K562 (cell line): ENCODE data around the gene CEP131. TPM values are rescaled to one million over a fixed set of nuclear protein-coding genes. Genes with fewer than 3 reads are reported as not detected.
A peak's percentile ranks its signal among the peaks of the same experiment; 100 is the strongest.

Experiments used
- ATAC-seq: fragments of 200-7000 bp; cut with Tn5 transposase; 3 replicates; pipeline ENCODE4 v1.9.1; 2020; ENCODE audit warnings: moderate library complexity
- BruUV-seq: library from RNA; stranded (reverse); fragments of 400-500 nt; replicated peaks from 2 replicates; lab custom pipeline; 2021; lab: Mats Ljungman, UMichigan
- CTCF ChIA-PET: fragments of 300-600 bp; formaldehyde crosslinking; extraction: SDS; loops from one replicate; lab custom pipeline; 2021; ENCODE audit warnings: low intra/inter-chr PET ratio; lab: Yijun Ruan, JAX
- POLR2A ChIA-PET: fragments of 300-600, 350-650 bp; sonication (Branson Sonifier 250); formaldehyde crosslinking; extraction: SDS; loops from one replicate; lab custom pipeline; 2021; ENCODE audit warnings: antibody characterized with exemption, inconsistent platforms; lab: Yijun Ruan, JAX
- DNase-seq, 4 experiments: peaks; one replicate each; pipeline versions ENCODE4 v3.0.0 to v3.0.0-alpha.2; 2011 to 2018; ENCODE audit warnings: low spot score in 3 of 4, mixed read lengths in 3 of 4; ENCODE audit errors: extremely low read depth in 1 of 4
- FAIRE-seq: peaks from 2 replicates; lab custom pipeline; 2011; peaks lifted over from hg19 to GRCh38; lab: Jason Lieb, UNC
- H2AFZ ChIP-seq: 2 replicates; pipeline ENCODE4 v1.6.0; 2011; ENCODE audit warnings: low read depth, low read length, control low read depth, inconsistent platforms
- H3K27ac ChIP-seq: fragments of 200-600 bp; 3 replicates; pipeline ENCODE4 v1.8.0; 2011; ENCODE audit warnings: low read depth, mild to moderate bottlenecking, control low read depth, inconsistent platforms, low read length, moderate library complexity, mixed read lengths; ENCODE audit errors: extremely low read depth
- H3K27me3 ChIP-seq, 2 experiments: fragments of 300-600 bp in 1 of 2; 2 replicates in 1 of 2; 3 replicates in 1 of 2; pipeline versions ENCODE4 v1.6.0 to v1.8.0; 2011; ENCODE audit warnings: inconsistent platforms in 2 of 2, low read length in 2 of 2, mild to moderate bottlenecking in 1 of 2, mixed read lengths in 1 of 2, moderate library complexity in 1 of 2; ENCODE audit not compliant: control insufficient read depth in 2 of 2, insufficient read depth in 2 of 2
- H3K36me3 ChIP-seq: fragments of 300-600 bp; 3 replicates; pipeline ENCODE4 v1.8.0; 2011; ENCODE audit warnings: mild to moderate bottlenecking, low read length, inconsistent platforms; ENCODE audit not compliant: control insufficient read depth, insufficient read depth
- H3K4me1 ChIP-seq, 2 experiments: fragments of 200-600 bp in 1 of 2; replicated peaks in 1 of 2; 2 replicates in 1 of 2; 3 replicates in 1 of 2; pipeline versions ENCODE4 v1.5.1 to v1.8.0; 2011; ENCODE audit warnings: inconsistent platforms in 2 of 2, low read length in 2 of 2, mild to moderate bottlenecking in 1 of 2, mixed read lengths in 1 of 2, moderate library complexity in 1 of 2; ENCODE audit not compliant: control insufficient read depth in 2 of 2, insufficient read depth in 2 of 2
- H3K4me2 ChIP-seq: 2 replicates; pipeline ENCODE4 v1.6.1; 2011; ENCODE audit warnings: low read length, control low read depth, inconsistent platforms, mixed read lengths; ENCODE audit not compliant: insufficient read depth
- H3K4me3 ChIP-seq: fragments of 200-600 bp; sonication (generic), shearing (Covaris generic); 2 replicates; pipeline ENCODE4 v1.5.1; 2016; ENCODE audit warnings: control low read depth, inconsistent platforms
- H3K79me2 ChIP-seq: fragments of 200-600 bp; 3 replicates; pipeline ENCODE4 v1.8.0; 2011; ENCODE audit warnings: low read length, inconsistent platforms; ENCODE audit not compliant: control insufficient read depth, insufficient read depth
- H3K9ac ChIP-seq, 2 experiments: 2 replicates each; pipeline versions ENCODE4 v1.6.0 to v1.6.1; 2011; ENCODE audit warnings: low read depth in 2 of 2, low read length in 2 of 2, control low read depth in 1 of 2, inconsistent platforms in 1 of 2, mild to moderate bottlenecking in 1 of 2, mixed read lengths in 1 of 2; ENCODE audit not compliant: insufficient read depth in 1 of 2
- H3K9me1 ChIP-seq: one replicate; pipeline ENCODE4 v1.6.0; 2011; ENCODE audit warnings: inconsistent platforms, mild to moderate bottlenecking, low read length, moderate library complexity; ENCODE audit not compliant: control insufficient read depth, insufficient read depth
- H3K9me3 ChIP-seq: replicated peaks from 2 replicates; pipeline ENCODE4 v1.5.1; 2011; ENCODE audit warnings: low read depth, low read length, inconsistent platforms; ENCODE audit not compliant: control insufficient read depth, insufficient read depth
- H4K20me1 ChIP-seq: replicated peaks from 2 replicates; pipeline ENCODE4 v1.6.1; 2011; ENCODE audit warnings: low read length, inconsistent platforms, mixed read lengths; ENCODE audit not compliant: control insufficient read depth, insufficient read depth
- DACH1 ChIP-seq: fragments of 450-650 bp; IDR thresholded peaks from 2 replicates; pipeline ENCODE4 v1.6.1; 2018; ENCODE audit not compliant: partially characterized antibody
- KLF16 ChIP-seq: IDR thresholded peaks from 2 replicates; pipeline ENCODE4 v1.6.1; 2016; ENCODE audit warnings: antibody characterized with exemption
- RBBP5 ChIP-seq: fragments of 200-600 bp; sonication (generic); IDR thresholded peaks from 2 replicates; pipeline ENCODE4 v1.6.1; 2012; ENCODE audit warnings: borderline replicate concordance, mild to moderate bottlenecking, low read length, control low read depth, inconsistent platforms; ENCODE audit not compliant: insufficient read depth, poor library complexity, severe bottlenecking
- SOX6 ChIP-seq: fragments of 450-650 bp; IDR thresholded peaks from 2 replicates; pipeline ENCODE4 v1.6.1; 2014; ENCODE audit warnings: mild to moderate bottlenecking
- ZNF583 ChIP-seq: fragments of 250-450 bp; sonication (Bioruptor Pico); IDR thresholded peaks from 2 replicates; pipeline ENCODE4 v1.4.0; 2020
- WGBS: fragments of 100-300 bp; shearing (Covaris generic); methylation state at CpG from one replicate; pipeline ENCODE4 v1.1.6; 2016; ENCODE audit warnings: low coverage, mixed read lengths; ENCODE audit not compliant: insufficient coverage; ENCODE audit errors: missing lambda C conversion rate; 5-methylcytosine and 5-hydroxymethylcytosine counted together
- in situ Hi-C: fragments of 300-500 bp; cut with MboI; formaldehyde crosslinking; loops from 4 replicates; pipeline ENCODE4 v1.15.0; 2018; ENCODE audit warnings: inconsistent platforms, mixed read lengths
- intact Hi-C: fragments of 100-400 bp; cut with micrococcal nuclease; formaldehyde crosslinking; loops from 2 replicates; pipeline ENCODE4 v1.14.2; 2022
- polyA plus RNA-seq, 8 experiments: library from polyadenylated mRNA; depleted of rRNA in 4 of 8; stranded (reverse) in 5 of 8; unstranded in 3 of 8; fragments of >200 nt; fragmentation: Nextera tagmentation in 2 of 8; fragmentation: Illumina TruSeq in 1 of 8; extraction: Ambion mirVana in 2 of 8; extraction: Trizol in 1 of 8; gene quantifications; 2 replicates each; pipeline versions ENCODE4 v1.2.1 to v1.2.3, GENCODE V29; 2011 to 2014; ENCODE audit warnings: inconsistent platforms in 1 of 8, missing spikeins in 1 of 8
- total RNA-seq, 7 experiments: library from RNA; depleted of rRNA in 6 of 7; stranded (reverse); fragments of >200 nt in 6 of 7; fragmentation: Illumina TruSeq in 2 of 7; extraction: Trizol in 2 of 7; gene quantifications; 2 replicates each; pipeline versions ENCODE4 v1.2.1 to v1.2.3, GENCODE V29; 2011 to 2021; ENCODE audit warnings: low replicate concordance in 1 of 7
- TF ChIP-seq, protein P1 (sequence below), 3 experiments: fragments of 200-800 bp in 1 of 3; fragments of 250-450 bp in 1 of 3; fragments of 450-650 bp in 1 of 3; sonication (Bioruptor Pico) in 1 of 3; sonication (Bioruptor generic) in 1 of 3; formaldehyde crosslinking in 1 of 3; IDR thresholded peaks; 2 replicates each; pipeline versions ENCODE4 v1.6.1 to v1.8.0; 2016 to 2022; ENCODE audit warnings: mild to moderate bottlenecking in 2 of 3, missing genetic modification characterization in 2 of 3, missing compliant biosample characterization in 1 of 3, moderate library complexity in 1 of 3
- TF ChIP-seq, protein P2 (sequence below): fragments of 450-650 bp; IDR thresholded peaks from 2 replicates; pipeline ENCODE4 v1.7.0; 2016; ENCODE audit warnings: borderline replicate concordance
- TF ChIP-seq, protein P3 (sequence below): sonication (generic); formaldehyde crosslinking; IDR thresholded peaks from 2 replicates; pipeline ENCODE4 v1.8.0; 2022; ENCODE audit warnings: missing genetic modification reagents, mild to moderate bottlenecking, moderate library complexity, borderline replicate concordance

The CEP131 gene
- total and polyA plus RNA-seq, 9 of the 15 experiments (the other 6 are each of a cell fraction or from before 2014, with no cell fraction given), result 0.24 to 21.2 (median 2.3) TPM

DNA sequence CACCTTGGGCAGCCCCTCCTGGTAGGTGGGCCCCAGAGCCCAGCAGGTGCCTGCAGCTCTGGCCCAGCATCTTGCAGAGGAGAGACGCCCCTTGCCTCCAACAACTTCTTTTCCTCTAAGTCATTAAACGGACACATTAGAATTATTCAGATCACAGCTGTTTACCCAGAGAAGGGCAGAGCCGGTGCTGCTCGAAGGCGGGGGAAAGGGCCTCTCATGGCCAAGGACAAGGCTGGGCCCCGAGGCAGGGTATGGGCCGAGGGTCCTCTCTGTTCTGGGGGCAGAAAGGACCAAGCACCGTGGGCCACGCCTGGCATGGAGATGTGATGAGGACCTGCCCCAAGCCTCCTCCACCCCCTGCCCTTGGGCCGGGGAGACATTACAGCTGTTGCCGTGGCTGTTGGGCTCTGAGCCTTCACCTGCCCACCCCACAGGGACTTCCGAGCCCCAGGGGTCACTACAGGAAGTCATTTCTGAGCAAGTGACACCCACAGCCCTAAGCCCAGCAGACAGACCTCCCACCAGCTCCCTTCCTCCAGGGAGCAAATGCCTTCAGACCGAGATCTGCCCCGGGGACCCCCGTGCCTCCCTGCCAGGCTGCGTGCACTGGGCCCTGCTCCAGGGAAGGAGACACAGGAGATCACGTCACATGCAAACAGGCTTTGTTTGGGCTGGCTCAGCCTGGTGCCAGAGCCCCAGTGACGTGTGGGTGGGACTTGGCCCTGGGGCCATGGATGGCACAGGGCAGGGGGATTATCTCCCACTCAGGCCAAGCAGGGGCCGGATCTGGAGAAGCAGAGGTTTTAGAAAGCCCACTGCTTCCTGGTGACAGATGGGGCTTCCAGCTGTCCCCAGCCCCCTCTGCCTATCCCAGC lies 58.2 kb downstream of the CEP131 start:
- Histone ChIP-seq H3K4me3 (no peak overlapping the region), H3K9ac (peak overlapping the region in 1 of 2 experiments; percentile 45; a peak in 1 of 4 replicates), H3K9me1 (no peaks in the 10 kb centered on the region), H3K4me1 (peaks cover 0 to 67% of the 10 kb centered on the region in 2 experiments; a peak in 2 of 5 replicates), H4K20me1 (peaks cover 5% of the 10 kb centered on the region; the same call in 1 of the 2 replicates), H3K4me2 (no peak overlapping the region), H2AFZ (no peak overlapping the region), H3K9me3 (no peaks in the 10 kb centered on the region; the same call in 1 of the 2 replicates), H3K79me2 (no peaks in the 10 kb centered on the region), H3K36me3 (no peaks in the 10 kb centered on the region), H3K27ac (no peak overlapping the region), H3K27me3 (peaks cover 28 to 76% of the 10 kb centered on the region in 2 experiments; a peak in 4 of 5 replicates)
- ChIA-PET CTCF (no interaction called here), POLR2A (interaction anchor here (0.6 to 1.0 kb wide), 2 partner anchors 12 to 250 kb away, joined by 3 read pairs; no protein-coding TSS in a partner anchor)
- 7% methylated on average over 17 of the region's 19 CpGs for WGBS
- no peak for TF ChIP-seq SOX6
- TF ChIP-seq DACH1, result peak; percentile 17
- TF ChIP-seq KLF16, result no peak
- TF ChIP-seq ZNF583, result no peak
- TF ChIP-seq RBBP5, result no peak
- TF ChIP-seq, protein P1, sequence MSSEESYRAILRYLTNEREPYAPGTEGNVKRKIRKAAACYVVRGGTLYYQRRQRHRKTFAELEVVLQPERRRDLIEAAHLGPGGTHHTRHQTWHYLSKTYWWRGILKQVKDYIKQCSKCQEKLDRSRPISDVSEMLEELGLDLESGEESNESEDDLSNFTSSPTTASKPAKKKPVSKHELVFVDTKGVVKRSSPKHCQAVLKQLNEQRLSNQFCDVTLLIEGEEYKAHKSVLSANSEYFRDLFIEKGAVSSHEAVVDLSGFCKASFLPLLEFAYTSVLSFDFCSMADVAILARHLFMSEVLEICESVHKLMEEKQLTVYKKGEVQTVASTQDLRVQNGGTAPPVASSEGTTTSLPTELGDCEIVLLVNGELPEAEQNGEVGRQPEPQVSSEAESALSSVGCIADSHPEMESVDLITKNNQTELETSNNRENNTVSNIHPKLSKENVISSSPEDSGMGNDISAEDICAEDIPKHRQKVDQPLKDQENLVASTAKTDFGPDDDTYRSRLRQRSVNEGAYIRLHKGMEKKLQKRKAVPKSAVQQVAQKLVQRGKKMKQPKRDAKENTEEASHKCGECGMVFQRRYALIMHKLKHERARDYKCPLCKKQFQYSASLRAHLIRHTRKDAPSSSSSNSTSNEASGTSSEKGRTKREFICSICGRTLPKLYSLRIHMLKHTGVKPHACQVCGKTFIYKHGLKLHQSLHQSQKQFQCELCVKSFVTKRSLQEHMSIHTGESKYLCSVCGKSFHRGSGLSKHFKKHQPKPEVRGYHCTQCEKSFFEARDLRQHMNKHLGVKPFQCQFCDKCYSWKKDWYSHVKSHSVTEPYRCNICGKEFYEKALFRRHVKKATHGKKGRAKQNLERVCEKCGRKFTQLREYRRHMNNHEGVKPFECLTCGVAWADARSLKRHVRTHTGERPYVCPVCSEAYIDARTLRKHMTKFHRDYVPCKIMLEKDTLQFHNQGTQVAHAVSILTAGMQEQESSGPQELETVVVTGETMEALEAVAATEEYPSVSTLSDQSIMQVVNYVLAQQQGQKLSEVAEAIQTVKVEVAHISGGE (CRISPR knock-in tag; IDR thresholded peaks at IDR 0.05), result no peak
- TF ChIP-seq, protein P2, sequence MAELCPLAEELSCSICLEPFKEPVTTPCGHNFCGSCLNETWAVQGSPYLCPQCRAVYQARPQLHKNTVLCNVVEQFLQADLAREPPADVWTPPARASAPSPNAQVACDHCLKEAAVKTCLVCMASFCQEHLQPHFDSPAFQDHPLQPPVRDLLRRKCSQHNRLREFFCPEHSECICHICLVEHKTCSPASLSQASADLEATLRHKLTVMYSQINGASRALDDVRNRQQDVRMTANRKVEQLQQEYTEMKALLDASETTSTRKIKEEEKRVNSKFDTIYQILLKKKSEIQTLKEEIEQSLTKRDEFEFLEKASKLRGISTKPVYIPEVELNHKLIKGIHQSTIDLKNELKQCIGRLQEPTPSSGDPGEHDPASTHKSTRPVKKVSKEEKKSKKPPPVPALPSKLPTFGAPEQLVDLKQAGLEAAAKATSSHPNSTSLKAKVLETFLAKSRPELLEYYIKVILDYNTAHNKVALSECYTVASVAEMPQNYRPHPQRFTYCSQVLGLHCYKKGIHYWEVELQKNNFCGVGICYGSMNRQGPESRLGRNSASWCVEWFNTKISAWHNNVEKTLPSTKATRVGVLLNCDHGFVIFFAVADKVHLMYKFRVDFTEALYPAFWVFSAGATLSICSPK, result no peak
- TF ChIP-seq, protein P3, sequence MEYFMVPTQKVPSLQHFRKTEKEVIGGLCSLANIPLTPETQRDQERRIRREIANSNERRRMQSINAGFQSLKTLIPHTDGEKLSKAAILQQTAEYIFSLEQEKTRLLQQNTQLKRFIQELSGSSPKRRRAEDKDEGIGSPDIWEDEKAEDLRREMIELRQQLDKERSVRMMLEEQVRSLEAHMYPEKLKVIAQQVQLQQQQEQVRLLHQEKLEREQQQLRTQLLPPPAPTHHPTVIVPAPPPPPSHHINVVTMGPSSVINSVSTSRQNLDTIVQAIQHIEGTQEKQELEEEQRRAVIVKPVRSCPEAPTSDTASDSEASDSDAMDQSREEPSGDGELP, result peak; percentile 58; the same call in 1 of the 2 replicates
- ATAC-seq, result no peak
- DNase-seq, result no peak
- in situ Hi-C loops (no loop called here), intact Hi-C loops (no loop called here)
- no TSS peak for BruUV-seq
- no peak for FAIRE-seq
